Keratinocyte (primary cell): ENCODE data around the gene RAB9A. TPM values are rescaled to one million over a fixed set of nuclear protein-coding genes. Genes with fewer than 3 reads are reported as not detected.

ENCODE experiments used
- DNase-seq: peaks from one replicate; pipeline ENCODE4 v3.0.0-alpha.2; 2011; ENCODE audit warnings: low read depth, missing footprints, low spot score
- FAIRE-seq: peaks from 2 replicates; lab custom pipeline; 2011; peaks lifted over from hg19 to GRCh38; lab: Jason Lieb, UNC
- H2AFZ ChIP-seq: 2 replicates; pipeline ENCODE4 v1.6.0; 2012; ENCODE audit warnings: low read length, control low read depth, inconsistent platforms; ENCODE audit not compliant: control insufficient read depth
- H3K27ac ChIP-seq: 2 replicates; pipeline ENCODE4 v1.5.1; 2011; ENCODE audit warnings: low read length; ENCODE audit not compliant: control insufficient read depth, insufficient read depth
- H3K27me3 ChIP-seq: 3 replicates; pipeline ENCODE4 v1.6.0; 2011; ENCODE audit warnings: low read length; ENCODE audit not compliant: control insufficient read depth, insufficient read depth; ENCODE audit errors: extremely low read depth
- H3K36me3 ChIP-seq, 2 experiments: 2 replicates in 1 of 2; 3 replicates in 1 of 2; pipeline ENCODE4 v1.5.1; 2011; ENCODE audit warnings: low read length in 2 of 2, mild to moderate bottlenecking in 1 of 2; ENCODE audit not compliant: control insufficient read depth in 2 of 2, insufficient read depth in 2 of 2; ENCODE audit errors: extremely low read depth in 1 of 2
- H3K4me1 ChIP-seq: 3 replicates; pipeline ENCODE4 v1.5.1; 2011; ENCODE audit warnings: low read length; ENCODE audit not compliant: control insufficient read depth, insufficient read depth; ENCODE audit errors: extremely low read depth
- H3K4me2 ChIP-seq: 3 replicates; pipeline ENCODE4 v1.6.0; 2011; ENCODE audit warnings: low read depth, low read length; ENCODE audit not compliant: control insufficient read depth, insufficient read depth; ENCODE audit errors: extremely low read depth
- H3K4me3 ChIP-seq, 3 experiments: fragments of 200-600 bp in 1 of 3; sonication (generic) in 1 of 3; 2 replicates in 2 of 3; 3 replicates in 1 of 3; pipeline ENCODE4 v1.5.1; 2011 to 2016; ENCODE audit warnings: low read length in 3 of 3, mild to moderate bottlenecking in 3 of 3, control low read depth in 2 of 3, inconsistent platforms in 1 of 3, low read depth in 1 of 3, mixed read lengths in 1 of 3, mixed run types in 1 of 3, moderate library complexity in 1 of 3; ENCODE audit not compliant: control insufficient read depth in 2 of 3, insufficient read depth in 2 of 3; ENCODE audit errors: extremely low read depth in 1 of 3
- H3K79me2 ChIP-seq: 2 replicates; pipeline ENCODE4 v1.6.0; 2012; ENCODE audit warnings: low read length; ENCODE audit not compliant: control insufficient read depth, insufficient read depth
- H3K9ac ChIP-seq: 3 replicates; pipeline ENCODE4 v1.6.0; 2011; ENCODE audit warnings: low read length; ENCODE audit not compliant: control insufficient read depth, insufficient read depth; ENCODE audit errors: extremely low read depth
- H3K9me1 ChIP-seq: 3 replicates; pipeline ENCODE4 v1.6.0; 2011; ENCODE audit warnings: low read length; ENCODE audit not compliant: control insufficient read depth, insufficient read depth; ENCODE audit errors: extremely low read depth
- H3K9me3 ChIP-seq: 2 replicates; pipeline ENCODE4 v1.5.1; 2012; ENCODE audit warnings: low read depth, low read length; ENCODE audit not compliant: control insufficient read depth
- H4K20me1 ChIP-seq: 3 replicates; pipeline ENCODE4 v1.6.0; 2011; ENCODE audit warnings: low read length; ENCODE audit not compliant: control insufficient read depth, insufficient read depth; ENCODE audit errors: extremely low read depth
- EZH2 ChIP-seq: IDR thresholded peaks from one replicate; pipeline ENCODE4 v1.6.1; 2012; ENCODE audit warnings: inconsistent platforms, mild to moderate bottlenecking, low read length, moderate library complexity
- dilution Hi-C: fragments of 300-500 bp; cut with MboI; formaldehyde crosslinking; loops from one replicate; pipeline ENCODE4 v1.7.0; 2020; ENCODE audit warnings: low sequenced_read_pairs; ENCODE audit not compliant: extremely low pct_ligation_motif_present
- polyA plus RNA-seq, 5 experiments: library from polyadenylated mRNA; depleted of rRNA in 3 of 5; stranded (reverse) in 3 of 5; stranded (forward) in 1 of 5; unstranded in 1 of 5; fragments of >200 nt; gene quantifications; 1 replicate in 1 of 5; 2 replicates in 3 of 5; 3 replicates in 1 of 5; pipeline versions ENCODE4 v1.2.1 to v1.2.3, GENCODE V29; 2011 to 2012; ENCODE audit warnings: missing spikeins in 2 of 5, low read depth in 1 of 5, low replicate concordance in 1 of 5
- TF ChIP-seq, protein P1 (sequence below), 3 experiments: IDR thresholded peaks in 1 of 3; conservative IDR thresholded peaks in 1 of 3; optimal IDR thresholded peaks in 1 of 3; 2 replicates in 2 of 3; 3 replicates in 1 of 3; pipeline versions ENCODE3 to v1.5.1; 2011; ENCODE audit warnings: low read length in 3 of 3, mild to moderate bottlenecking in 3 of 3, moderate library complexity in 2 of 3, control low read depth in 1 of 3, inconsistent platforms in 1 of 3; ENCODE audit not compliant: insufficient read depth in 2 of 3; ENCODE audit errors: extremely low read depth in 1 of 3

Gene RAB9A
- polyA plus RNA-seq, 1 donor (not counting 4 experiments of a cell fraction or from before 2014, with no cell fraction given), result 46.0 TPM

DNA sequence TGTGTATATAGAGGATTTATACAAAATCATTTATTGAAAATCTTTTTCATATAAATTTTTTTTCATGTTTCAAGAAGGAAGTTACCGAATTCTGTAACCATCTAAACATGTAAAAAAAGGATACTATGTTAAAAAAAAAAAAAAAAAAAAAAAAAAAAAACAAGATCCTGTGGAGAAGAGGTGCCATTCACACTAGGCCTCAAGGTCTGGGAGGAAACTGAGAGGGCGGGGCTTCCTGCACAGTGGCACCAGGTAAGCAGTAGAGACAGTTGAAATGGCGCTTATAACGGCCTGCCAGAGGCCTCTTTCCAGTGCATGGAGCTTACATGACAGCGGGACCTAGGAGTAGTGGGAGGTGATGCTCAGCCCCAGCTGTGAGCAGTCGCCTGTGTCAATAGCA, 28.0 kb downstream of the RAB9A start:
- dilution Hi-C loops, result no loop called here
- H3K36me3 ChIP-seq, result peaks cover 9 to 13% of the 10 kb centered on the region in 2 experiments
- no peak overlapping the region for H2AFZ ChIP-seq
- H3K27me3 ChIP-seq, result no peaks in the 10 kb centered on the region
- H3K79me2 ChIP-seq, result peaks cover 13% of the 10 kb centered on the region
- no peaks in the 10 kb centered on the region for H3K9me1 ChIP-seq
- H3K27ac ChIP-seq, result no peak overlapping the region
- H3K4me3 ChIP-seq, result no peak overlapping the region
- no peaks in the 10 kb centered on the region for H3K9me3 ChIP-seq
- no peak for DNase-seq
- no peak for FAIRE-seq
- no peak overlapping the region for H3K9ac ChIP-seq
- no peak for TF ChIP-seq EZH2
- TF ChIP-seq, protein P1, sequence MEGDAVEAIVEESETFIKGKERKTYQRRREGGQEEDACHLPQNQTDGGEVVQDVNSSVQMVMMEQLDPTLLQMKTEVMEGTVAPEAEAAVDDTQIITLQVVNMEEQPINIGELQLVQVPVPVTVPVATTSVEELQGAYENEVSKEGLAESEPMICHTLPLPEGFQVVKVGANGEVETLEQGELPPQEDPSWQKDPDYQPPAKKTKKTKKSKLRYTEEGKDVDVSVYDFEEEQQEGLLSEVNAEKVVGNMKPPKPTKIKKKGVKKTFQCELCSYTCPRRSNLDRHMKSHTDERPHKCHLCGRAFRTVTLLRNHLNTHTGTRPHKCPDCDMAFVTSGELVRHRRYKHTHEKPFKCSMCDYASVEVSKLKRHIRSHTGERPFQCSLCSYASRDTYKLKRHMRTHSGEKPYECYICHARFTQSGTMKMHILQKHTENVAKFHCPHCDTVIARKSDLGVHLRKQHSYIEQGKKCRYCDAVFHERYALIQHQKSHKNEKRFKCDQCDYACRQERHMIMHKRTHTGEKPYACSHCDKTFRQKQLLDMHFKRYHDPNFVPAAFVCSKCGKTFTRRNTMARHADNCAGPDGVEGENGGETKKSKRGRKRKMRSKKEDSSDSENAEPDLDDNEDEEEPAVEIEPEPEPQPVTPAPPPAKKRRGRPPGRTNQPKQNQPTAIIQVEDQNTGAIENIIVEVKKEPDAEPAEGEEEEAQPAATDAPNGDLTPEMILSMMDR (optimal IDR thresholded peaks at IDR 0.05 in 1 of 3, IDR thresholded peaks at IDR 0.05 in 1 of 3, conservative IDR thresholded peaks at IDR 0.05 in 1 of 3; ENCODE audit: extremely low read depth in 1 of 3, insufficient read depth in 2 of 3, low read length in 3 of 3), result no peak
- H3K4me2 ChIP-seq, result no peak overlapping the region
- H4K20me1 ChIP-seq, result no peaks in the 10 kb centered on the region
- H3K4me1 ChIP-seq, result no peaks in the 10 kb centered on the region

DNA sequence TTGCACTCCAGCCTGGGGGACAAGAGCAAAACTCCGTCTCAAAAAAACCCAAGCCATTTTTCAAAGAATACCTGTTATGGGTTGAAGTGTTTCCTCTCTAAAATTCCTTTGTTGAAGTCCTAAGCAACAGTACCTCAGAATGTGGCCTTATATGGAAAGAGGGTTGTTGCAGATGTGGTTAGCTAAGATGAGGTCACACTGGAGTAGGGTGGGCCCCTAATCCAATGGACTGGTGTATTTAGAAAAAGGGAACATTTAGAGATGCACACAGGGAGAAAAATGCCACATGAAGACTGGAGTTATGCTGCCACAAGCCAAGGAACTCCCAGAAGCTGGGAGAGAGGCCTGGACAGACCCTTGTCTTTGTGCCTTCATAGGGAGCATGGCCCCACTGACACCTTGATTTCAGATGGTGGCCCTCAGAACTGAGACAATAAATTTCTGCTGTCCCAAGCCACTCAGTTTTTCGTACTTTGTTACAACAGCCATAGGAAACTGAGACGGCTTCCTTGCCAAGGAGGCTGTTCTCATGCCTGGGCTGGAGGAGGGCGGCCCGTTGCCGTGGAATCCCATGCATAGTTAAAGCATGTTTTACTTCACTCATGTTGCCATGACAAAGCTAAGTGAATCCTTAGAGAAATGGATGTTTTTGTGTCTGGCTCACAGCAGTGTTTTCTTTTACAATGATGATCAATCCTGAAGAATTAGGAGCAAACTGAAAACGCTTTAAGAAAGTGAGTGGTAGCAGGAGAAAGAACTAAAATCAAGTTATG, 29.0 kb downstream of the RAB9A start:
- Histone ChIP-seq H4K20me1 (peaks cover 3% of the 10 kb centered on the region), H3K4me2 (no peak overlapping the region), H3K79me2 (peaks cover 20% of the 10 kb centered on the region), H3K4me3 (no peak overlapping the region), H3K27ac (no peak overlapping the region), H3K9ac (no peak overlapping the region), H2AFZ (no peak overlapping the region), H3K9me1 (no peaks in the 10 kb centered on the region), H3K4me1 (no peaks in the 10 kb centered on the region), H3K27me3 (no peaks in the 10 kb centered on the region), H3K9me3 (no peaks in the 10 kb centered on the region), H3K36me3 (peaks cover 12% of the 10 kb centered on the region in 2 experiments)
- DNase-seq, result no peak
- no peak for FAIRE-seq
- TF ChIP-seq, protein P1 (optimal IDR thresholded peaks at IDR 0.05 in 1 of 3, IDR thresholded peaks at IDR 0.05 in 1 of 3, conservative IDR thresholded peaks at IDR 0.05 in 1 of 3; ENCODE audit: extremely low read depth in 1 of 3, insufficient read depth in 2 of 3, low read length in 3 of 3), result no peak
- TF ChIP-seq EZH2, result no peak
- dilution Hi-C loops, result no loop called here
